A204.1 (cell line): ENCODE measurements around the gene ILKAP.

Experiments
- FAIRE-seq: peaks from 2 replicates; lab custom pipeline; 2012; peaks lifted over from hg19 to GRCh38; lab: Jason Lieb, UNC

Gene ILKAP

DNA sequence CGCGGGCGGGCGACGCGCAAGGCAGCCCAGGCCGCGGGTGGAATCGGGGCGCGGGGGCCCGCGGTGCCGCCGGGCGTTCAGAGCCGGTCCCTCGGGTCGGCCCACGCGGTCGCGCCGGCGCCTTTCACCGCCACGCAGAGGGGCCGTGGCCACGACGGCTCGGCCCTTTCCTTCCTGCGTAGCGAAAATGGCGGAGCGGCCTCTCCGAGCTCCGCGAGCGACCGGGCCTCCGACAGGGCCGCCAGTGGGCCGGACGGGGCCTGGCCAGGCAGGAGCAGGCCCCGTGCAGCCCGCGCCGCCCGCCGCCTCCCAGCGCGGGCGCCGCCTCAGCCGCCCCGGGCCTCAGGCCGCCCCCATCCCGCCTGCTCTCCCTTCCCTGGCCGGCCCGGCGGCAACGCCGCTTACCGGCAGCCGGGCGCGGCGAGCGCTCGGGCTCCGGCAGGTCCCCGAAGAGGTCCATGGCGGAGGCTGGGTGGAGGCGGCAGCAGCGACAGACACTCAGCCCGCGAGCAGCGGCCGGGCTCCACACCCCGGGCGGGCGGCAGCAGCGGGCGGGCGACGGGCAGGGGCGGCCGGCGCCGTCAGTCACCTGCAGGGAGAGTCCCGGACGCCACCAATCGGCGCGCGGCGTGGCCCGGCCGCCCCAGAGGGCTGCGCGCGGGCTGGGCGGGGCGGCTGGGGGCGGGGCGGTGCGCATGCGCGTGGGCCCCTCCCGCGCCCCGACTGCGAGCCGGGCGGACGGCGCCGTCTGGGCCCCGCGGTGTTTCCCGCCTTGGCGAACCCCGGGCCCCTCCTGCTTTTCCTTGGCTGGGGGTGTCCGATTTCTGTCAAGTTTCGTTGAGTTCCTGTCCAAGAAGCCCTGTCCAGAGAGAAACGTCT is at the start of gene ILKAP:
ILKAP (minus strand) TSS at position 602 of the 879 bp plus-strand sequence; CDS start at position 460, 142 bp downstream.
- no peak for FAIRE-seq

GRCh38 chr2:238252766-238253630 is 49.5 kb upstream of the ILKAP start:
- no peak for FAIRE-seq

DNA sequence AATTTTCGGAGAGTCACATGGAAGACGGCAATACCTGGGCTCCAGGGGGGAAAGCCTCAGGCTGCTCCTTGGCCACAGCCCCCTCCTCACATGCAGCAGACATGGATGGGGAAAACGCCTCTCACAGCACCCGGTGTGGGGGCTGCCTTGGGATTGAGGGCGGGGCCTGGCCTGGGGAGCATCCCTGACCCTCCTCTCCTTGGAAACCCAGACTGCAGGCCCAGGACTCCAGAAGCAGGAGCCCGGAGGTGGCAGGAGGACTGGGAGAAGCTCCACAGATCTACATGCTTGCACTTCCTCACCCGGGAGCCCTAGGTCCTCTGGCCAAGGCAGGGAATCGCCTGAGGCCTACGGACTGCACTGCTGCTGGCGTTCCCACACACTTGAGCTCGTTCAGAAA is 48.5 kb upstream of the ILKAP start:
- FAIRE-seq: no peak

DNA sequence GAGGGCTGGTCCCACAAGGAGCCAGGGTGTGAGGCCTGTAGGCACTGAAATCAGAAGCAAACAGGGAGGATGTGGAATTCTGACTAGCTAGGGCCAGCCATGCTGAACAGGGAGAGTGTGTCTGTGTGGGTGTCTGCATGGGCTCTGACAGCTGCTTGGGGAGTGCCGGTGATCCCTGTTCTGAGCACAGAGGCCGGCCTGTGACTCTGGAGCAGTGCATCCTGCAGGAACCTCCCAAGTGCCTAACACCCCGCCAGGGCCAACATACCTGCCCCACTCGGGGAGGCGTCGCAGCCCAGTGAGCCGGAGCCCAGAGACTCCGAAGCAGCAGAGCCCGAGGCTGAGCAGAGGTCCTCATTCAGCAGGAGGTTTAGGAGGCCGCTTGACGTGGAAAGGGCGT is 47.8 kb upstream of the ILKAP start:
- no peak for FAIRE-seq

DNA sequence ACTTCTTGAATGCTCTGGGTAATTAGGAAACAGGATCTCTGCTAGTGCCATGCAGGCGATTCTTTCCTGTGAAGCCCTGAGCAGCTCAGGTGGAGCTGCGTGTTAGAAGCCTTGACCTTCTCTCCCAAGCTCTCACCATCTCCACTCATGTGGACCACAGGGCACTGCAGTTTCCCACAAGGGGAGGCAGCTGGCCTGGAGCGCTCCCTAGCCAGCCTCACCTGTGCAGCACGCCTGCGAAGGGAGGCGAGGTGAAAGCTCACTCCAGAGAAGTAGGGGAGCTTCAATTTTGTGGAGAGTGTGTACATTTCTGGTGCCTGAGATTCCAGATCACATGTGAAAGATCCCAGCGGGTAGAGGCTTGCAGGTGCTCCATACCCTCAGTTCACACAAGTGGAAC is 47.4 kb upstream of the ILKAP start:
- no peak for FAIRE-seq

DNA sequence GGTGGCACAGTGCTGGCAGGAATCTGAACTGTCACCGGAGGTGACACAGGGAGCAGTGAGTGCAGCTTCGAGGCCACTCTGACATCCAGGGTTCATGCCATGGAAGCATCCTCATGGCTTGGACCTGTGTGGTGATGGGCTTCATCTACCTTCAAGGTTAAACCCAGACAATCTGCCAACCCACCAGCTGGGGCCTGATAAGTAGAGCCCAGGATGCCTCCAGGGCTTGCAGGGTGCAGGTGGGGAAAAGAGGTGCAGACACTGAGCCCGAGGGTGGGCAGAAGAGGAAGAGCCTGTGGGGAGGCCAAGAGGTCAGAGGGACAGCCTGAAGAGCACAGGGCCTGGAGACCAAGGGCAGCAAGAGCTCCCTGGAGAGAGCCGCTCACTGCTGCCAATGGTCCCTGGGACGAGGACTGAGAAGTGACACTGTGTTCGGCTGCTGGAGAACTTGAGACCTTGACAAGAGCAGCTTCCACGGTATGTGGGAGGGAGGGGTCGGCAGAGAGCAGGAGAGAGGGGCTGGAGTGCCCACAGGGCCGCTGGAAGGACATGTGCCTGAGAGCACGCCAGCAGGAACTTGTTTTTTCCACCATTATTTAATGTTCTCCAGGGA is 44.5 kb upstream of the ILKAP start:
- no peak for FAIRE-seq

DNA sequence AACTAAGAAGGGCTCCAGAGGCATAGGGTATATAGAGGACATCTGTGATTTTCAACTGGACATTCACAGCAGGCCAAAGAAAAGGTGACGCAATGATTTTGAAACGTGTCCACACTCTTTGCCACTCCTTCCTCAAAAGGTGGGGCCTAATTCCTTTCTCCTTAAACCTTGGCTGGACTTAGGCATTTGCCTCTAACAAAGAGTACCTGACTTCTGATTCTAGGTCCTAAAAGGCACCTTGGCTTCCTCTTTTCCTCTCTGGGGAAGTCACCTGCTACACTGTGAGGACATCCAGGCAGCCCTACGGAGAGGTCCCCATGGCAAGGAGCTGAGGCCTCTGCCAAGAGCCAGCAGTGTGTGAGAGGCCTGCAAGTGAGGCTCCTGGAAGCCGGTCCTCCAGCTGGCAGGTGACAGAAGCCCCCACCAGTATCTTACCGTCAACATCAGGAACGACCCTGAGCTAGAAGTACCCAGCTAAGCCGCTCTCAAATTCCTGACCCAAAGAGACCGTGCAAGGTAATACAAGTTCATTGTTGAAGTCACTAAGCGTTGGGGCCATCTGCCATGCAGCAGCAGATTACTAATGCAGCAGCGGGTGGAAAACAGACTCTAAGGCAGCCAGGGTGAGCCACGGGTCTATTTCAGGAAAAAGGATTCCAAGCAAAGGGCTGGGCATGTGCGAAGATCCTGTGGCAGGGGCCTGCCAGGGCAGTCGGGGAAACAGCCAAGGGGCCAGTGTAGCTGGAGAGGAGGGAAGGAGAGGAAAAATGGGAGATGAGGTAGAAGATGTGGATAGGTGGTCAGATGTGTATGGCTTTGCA is 43.7 kb upstream of the ILKAP start:
- FAIRE-seq: no peak

- FAIRE-seq: no peak
These were observed 40.7 kb upstream of the ILKAP start for GRCh38 chr2:238244151-238244550.

DNA sequence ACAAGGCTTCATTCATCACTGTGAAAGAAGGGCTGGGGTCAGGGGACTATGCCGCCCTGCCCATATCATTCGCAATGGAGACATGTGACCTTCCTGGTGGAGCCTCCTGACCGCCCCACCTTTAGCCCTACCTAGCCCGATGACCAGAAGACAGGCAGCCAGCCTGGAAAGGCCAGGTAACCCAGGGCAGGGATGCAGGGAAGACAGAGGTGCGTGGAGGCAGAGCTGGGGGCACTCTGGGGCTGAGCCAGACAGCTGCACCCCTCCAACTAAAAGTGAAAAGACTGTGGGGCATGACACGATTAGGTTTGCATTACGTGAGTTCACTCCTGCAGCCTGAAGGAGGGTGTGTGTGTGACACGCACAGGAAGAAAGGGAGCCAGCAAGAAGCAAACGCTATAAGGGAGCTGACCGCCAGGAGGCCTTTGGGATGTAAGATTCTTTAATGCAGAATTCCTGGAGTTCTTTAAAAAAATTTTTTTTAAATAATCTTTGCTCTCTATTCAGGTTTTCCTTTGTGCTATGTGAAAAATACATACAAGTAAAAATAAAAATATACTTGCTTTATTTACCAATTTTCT is 40.1 kb upstream of the ILKAP start:
- FAIRE-seq: no peak

- FAIRE-seq: no peak
These were observed 39.4 kb upstream of the ILKAP start for GRCh38 chr2:238242731-238243495.

DNA sequence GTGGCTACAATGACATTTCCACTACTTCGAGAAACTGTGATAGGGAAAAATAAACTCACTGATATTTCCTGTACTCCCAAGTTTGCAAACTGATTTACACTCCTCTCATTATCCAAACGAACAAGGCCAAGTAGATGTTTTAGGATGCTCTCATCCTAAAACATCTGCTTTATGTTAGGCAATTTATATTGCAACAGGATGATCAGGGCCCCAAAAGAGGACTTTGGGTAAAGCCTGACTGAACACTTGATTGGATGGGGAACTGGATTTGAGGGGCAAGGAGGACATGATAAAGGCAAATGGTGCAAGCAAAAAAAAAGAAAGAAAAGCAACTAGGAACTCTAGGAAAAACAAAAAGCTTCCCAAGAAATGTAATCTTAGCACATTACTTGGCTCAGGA is 38.5 kb upstream of the ILKAP start:
- no peak for FAIRE-seq

DNA sequence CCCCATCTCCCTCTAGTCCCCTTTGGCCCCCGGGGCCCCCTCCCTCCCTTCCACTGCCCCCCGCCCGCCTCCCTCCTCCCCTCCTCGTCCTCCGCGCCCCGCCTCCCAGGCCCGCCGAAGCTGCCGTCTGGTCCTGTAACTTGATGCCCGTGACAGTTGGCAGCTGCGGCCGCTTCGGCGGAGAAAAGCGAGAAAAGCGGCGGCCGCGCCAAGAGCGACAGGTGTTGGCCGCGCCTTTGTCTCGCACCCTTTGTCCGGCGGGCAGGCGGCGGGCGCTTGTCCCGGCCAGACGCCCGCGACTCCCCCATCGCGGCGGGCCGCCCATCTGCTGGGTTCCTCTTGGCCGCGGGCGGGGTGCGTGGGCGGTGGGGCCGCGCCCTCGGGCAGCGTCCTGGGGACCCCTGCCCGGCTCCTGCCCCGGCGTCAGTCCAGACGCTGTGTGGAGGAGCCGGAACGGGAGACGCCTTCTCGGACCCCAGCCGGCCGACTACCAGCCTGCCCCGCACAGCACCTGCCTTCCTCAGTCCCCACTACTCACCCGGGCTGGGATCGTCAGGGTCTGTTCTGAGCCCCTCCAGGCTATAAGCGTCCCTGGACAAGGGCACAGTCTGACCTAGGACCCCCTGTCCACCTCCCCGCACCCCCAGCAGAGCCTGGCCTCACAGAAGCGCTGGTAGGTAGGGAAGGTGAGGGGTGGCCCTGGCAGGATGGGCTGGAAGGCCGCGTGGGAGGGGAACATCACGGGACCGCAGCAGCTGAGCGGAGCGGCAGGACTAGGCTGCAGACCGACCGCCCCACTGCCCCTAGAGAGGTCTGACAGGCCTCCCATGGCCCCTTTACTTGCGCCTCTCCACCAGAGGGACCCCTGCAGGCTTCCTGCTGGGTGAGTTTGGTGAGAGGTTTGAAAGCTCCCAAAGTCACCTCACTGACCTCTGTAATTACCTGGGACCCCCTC is 37.5 kb upstream of the ILKAP start:
- no peak for FAIRE-seq

GRCh38 chr2:238239863-238240756 is 36.6 kb upstream of the ILKAP start, which contains the start of gene HES6:
TSS of gene HES6 (minus strand) at chr2:238240038. CDS start at chr2:238239905, 133 bp downstream.
- FAIRE-seq: no peak

DNA sequence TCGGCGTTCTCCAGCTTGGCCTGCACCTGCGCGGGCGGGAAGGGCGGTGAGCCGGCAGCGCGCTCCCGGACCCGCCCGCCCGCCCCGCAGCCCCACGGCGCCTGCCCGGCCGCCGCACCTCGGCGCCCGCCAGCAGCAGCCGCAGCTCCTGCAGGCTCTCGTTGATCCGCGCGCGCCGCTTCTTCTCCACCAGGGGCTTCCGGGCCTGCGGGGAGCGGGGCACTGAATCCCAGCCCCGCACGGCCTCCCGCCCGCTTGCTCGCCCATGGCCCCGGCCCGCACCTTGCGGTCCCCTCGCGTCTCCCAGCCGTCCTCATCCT is 36.0 kb upstream of the ILKAP start:
- FAIRE-seq: no peak

DNA sequence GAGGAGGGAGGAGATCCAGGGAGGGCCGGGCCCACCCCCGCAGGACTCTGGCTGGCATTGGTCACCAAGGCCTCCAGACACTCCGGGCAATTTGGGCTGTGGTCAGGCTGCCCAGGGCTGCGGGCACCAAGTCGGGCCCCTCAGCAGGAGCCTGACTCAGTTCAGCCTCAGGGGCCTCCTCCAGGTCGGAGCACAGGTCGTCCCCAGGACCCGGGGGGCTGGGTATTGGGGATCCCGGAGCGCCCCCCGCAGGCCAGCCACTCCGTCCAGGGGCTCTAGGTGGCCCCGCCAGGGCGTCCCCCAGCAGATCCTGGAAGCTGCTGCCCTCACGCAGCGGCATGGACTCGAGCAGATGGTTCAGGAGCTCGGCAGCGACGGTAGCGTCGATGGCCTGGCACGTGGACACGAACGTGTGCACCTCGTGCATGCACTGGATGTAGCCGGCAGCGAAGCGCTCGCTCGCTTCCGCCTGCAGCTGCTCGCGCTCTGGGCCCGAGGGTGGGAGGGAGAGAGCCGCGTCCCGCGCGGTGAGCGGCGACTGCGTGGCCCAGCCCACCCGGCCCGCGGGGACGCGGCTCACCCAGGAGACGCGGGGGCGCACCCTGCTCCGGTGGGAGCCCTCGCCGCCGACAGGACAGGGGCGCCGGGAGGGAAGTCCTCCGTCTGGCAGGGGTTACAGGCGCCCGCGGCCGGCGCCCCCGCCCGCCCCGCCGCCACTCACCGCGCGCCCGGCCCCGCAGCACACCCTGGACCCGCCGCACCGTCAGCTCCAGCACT is 35.5 kb upstream of the ILKAP start:
- FAIRE-seq: no peak

DNA sequence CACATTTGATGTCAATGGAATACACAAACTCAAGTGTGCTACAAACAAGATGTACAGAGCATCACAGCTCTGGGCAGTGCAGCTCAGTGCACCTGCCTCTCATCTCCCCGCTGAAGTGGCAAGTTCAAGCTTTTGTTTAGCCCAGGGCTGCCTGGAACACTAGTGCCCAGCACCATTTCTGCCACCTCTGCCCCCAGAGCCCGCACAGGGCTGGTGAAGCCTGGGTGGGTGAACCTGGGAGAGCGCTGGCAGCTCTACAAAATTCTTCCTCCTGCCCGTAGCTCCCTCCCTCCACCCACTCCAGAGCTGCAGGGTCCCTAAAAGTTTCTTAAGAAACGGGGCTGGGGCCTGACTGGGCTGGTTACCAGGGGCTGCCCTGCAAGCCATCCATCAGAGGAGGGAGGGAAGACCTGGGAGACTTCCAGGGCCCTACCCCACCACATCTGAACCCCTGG is 34.8 kb upstream of the ILKAP start:
- no peak for FAIRE-seq

DNA sequence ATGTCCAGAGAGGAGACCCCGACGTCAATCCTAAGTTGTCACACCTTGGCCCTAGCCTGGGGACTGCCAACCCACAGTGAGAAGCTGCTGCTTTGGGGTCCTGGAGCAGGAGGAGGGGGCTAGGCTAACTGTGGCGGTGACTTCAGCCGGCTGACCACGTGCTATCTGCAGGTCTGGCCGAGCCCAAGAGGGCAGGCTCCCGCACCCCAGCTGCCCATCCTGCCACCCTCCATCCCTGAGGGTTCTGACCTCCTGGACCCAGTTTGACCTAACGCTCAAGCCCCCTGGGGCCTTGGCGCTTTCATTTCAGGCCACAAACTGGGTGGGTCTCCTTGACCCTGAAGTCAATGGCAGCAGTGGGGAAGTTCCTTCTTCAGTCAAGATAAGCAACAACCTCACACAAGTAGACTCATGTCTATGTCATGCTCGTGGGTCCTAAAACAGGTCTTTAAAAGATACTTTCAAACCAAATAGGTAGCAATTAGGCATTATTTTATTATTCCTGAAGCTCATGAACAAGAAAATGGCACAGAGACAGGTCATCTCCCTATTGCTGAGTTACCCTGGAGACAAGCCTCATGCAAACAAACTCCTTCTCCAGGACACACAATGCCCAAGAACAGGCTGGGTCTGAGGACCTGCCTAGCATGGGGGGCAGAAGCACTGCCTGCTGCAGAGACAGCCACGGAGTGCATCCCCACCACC is 34.1 kb upstream of the ILKAP start:
- FAIRE-seq: no peak
